ENCODE measurements around the gene PTOV1.

Gene PTOV1

DNA sequence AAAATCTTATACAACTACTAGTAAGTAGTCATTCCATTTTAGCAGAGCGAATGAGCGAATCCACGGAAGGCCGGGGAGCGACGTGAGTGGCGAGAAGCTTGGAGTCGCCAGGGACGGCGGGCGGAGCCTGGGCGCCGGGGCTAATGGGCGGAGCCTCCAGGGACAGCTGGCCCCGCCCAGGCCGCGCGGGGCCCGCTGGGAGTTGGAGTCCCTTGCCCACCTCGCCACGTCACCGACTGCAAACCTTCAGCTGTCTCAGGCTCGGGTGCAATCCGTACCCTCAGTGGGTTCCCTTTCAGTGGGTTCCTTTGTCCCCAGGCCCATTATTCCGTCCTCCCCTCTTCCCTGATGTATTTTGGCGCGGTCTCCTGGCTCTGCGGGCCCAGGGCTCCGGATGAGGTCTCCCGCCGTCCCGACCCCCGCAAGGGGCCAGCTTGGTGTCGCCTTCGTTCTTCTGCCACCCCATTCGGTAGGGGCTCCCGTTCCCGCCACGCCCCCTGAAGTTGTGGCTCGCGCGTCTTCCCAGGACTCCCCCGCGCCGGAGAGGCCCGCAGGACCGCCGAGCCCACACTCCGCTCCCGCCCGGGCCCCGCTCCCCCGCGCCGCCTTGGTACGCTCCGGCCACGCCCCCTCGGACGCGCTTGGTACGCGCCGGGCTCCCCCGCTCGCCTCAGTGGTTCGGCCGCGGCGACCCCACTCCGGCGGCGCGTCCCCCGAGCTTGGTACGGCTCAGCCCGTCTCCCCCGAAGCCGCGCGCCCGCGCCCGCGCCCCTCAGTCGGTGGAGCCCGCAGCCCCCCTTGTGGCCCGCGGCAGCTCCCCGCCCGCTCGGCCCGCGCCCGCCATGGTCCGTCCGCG lies at the start of gene PTOV1:
Gene PTOV1 (plus strand): TSS at position 673 of the 856 bp plus-strand sequence.
- peak; percentile 78 for DNase-seq (ENCODE audit: low read depth)

DNA sequence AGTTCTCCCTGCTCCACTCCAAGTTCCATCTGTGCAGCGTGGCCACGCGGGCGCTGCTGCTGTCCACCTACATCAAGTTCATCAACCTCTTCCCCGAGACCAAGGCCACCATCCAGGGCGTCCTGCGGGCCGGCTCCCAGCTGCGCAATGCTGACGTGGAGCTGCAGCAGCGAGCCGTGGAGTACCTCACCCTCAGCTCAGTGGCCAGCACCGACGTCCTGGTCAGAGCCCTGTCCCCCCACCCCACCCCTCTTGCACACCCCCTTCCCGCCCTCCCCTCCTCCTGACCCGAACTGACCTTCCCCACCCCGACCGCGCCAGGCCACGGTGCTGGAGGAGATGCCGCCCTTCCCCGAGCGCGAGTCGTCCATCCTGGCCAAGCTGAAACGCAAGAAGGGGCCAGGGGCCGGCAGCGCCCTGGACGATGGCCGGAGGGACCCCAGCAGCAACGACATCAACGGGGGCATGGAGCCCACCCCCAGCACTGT lies 49.5 kb upstream of the PTOV1 start:
- DNase-seq (ENCODE audit: low read depth), result no peak

GRCh38 chr19:49801966-49802661 lies 48.8 kb upstream of the PTOV1 start:
- peak; percentile 87 for DNase-seq (ENCODE audit: low read depth)

DNA sequence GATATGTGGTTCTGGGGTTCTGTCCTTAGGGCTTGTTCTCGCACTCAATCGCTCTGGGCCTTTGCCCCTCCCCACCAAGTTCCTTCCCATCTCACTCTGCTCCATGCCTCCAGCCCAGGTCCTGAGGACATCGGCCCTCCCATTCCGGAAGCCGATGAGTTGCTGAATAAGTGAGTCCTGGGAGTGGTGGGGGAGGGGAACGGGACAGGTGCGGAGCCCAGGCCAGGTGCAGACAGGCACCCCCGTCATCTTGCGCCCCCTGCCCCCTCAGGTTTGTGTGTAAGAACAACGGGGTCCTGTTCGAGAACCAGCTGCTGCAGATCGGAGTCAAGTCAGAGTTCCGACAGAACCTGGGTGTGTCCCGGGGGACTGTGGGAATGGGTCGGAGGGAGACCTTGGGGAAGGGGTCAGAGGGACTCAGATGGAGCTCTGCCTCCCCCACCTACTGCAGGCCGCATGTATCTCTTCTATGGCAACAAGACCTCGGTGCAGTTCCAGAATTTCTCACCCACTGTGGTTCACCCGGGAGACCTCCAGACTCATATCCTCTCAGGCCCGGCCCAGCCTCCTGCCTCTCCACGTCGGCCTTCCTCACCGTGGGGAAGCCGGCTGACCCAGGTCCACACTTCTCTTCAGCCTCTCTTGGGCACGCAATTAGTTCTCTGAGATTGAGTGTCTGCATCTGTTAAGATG lies 48.0 kb upstream of the PTOV1 start:
- DNase-seq (ENCODE audit: low read depth), result no peak

- DNase-seq (ENCODE audit: low read depth), result no peak
These were observed 47.5 kb upstream of the PTOV1 start for GRCh38 chr19:49803529-49803856.

GRCh38 chr19:49805822-49806619 lies 44.9 kb upstream of the PTOV1 start:
- no peak for DNase-seq (ENCODE audit: low read depth)

- DNase-seq (ENCODE audit: low read depth), result no peak
These were observed 44.4 kb upstream of the PTOV1 start for GRCh38 chr19:49806620-49806959.

DNA sequence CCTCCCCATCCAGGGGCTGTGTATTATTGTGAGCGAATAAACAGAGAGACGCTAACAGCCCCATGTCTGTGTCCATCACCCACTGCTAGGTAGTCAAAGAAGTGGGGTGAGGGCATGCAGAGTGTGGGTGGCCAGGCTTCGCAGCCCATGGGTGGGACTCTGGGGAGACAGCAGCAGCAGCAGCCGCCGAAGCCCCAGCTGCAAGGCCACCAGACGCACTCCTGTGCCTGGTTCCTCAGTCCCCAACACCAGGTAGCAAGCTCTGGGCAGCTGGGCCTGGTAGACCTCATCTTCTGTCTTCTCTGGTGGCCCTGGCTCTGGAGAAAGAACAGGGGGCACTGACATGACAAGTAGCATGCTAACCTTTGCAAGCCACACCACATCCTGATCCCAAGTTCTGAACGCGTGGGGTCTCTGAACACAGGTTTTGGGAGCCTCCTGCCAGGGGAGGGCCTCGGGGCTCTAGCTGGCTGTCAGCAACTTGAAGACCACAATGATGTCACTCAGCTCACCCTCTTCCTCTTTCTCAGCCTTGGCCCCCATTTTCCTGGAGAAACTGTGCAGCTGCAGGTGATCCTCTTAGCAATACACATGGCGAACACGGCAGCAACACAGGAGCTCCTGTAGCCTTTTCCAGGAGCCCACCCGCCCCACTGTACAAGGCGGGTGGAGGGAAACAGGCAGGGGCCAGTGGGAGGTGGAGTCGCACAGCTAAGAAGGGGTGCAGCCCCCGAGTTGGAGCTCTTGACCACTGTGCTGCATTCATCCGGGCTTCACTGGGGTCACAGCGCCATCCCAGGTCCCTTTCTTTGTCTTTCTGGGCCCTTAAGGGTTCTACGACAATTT lies 43.7 kb upstream of the PTOV1 start:
- no peak for DNase-seq (ENCODE audit: low read depth)

GRCh38 chr19:49807904-49808675 lies 42.9 kb upstream of the PTOV1 start:
- DNase-seq (ENCODE audit: low read depth), result no peak

- peak; percentile 70 for DNase-seq (ENCODE audit: low read depth)
These were observed 42.2 kb upstream of the PTOV1 start for GRCh38 chr19:49808711-49809159.

DNA sequence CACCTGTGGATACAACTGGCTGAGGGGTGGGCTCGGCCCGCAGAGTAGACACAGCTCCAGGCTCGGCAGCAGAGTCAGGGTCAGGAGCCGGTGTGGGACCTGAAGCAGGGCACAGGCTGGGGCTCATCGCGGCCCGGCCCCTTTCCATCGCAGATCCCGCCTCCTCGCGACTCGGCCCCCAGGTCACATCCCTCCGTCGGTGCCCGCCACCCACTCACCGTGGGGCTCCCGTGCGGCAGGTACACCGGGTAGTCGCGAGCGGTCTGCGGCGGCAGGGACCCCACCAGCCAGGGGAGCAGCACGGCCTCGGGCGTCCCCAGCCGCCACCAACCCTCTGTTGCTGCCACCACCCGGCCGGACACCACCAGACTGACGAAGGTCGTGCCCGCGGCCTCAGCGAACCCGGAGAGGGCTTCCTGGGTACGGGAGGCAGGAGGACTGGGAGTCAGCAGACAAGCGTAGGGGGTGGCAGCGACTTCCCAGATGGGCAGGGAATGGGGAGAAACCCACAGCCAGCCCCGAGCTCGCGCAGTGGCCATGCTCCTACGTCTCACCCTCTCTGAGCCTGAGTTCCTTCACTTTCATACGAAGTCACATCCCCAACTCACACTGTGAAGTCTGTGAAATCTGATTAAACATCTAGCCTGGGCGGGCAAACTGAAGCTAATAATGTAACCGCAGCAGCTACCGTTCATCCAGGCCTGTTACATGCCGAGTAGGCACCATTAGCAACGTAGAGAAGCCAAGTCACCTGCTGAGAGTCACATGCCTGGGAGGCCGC lies 41.6 kb upstream of the PTOV1 start:
- DNase-seq (ENCODE audit: low read depth), result no peak

- DNase-seq (ENCODE audit: low read depth), result no peak
These were observed 41.0 kb upstream of the PTOV1 start for GRCh38 chr19:49809941-49810389.

DNA sequence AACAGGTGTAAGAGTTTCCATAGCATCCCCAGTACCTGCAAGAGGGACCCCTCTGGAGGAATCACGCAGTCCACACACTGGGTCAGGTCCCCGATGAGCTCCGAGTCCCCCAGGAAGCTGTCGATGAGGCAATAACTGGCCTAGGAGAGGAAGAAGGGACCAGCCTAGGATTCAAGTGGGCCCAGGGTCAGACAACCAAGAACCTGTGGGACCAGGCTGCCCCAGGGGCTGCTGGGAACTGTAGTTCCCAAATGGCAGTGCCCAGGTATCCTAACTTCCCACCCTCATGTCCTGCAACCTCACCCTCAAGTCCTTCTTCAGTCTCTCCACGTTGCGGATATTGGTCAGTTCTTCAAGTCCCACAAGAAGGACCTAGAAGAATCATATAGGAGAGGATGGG lies 39.6 kb upstream of the PTOV1 start:
- DNase-seq (ENCODE audit: low read depth), result no peak

- no peak for DNase-seq (ENCODE audit: low read depth)
These were observed 38.4 kb upstream of the PTOV1 start for GRCh38 chr19:49812452-49812996.

DNA sequence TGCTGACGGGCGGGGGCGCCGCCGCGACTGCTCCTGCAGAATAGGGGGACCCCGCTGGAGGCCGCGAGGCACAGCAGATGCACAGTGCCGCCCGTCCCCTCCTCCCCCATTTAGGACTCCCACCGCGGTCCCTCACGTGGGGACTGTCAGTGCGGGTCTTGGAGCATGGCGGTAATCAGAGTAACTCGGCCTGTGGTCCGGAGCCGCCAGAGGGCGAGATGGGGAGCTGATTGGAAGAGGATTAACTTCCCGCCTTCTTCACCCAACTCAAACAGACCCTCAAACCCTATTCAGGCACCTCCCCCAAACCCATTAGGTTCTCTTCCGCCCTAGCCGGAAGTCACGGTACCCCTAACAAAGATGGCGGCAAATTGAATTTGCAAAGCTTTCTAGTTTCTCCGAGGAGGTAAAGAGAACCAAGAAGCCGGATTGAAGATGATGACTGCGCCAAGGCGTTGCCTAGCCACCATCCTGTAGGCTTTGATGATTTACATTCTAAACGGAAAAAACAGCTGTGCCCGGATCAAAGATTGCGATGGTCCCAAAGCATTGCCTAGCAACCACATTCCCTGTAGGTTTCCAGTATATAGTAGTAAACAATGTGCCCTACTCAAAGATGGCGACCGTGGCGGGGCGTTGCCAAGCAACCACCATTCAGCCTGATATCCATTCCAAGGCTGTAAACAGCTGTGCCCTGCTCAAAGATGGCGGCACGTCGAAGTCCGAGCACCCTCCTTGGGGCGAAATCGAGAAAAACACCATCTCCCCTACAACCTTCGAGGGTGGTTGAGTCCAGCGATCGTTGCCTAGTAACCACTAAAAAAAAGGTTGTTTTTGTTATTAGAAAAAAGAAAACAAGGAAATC lies 37.7 kb upstream of the PTOV1 start, which contains the start of gene FUZ:
Gene FUZ (minus strand): TSS at position 296 of the 865 bp plus-strand sequence. CDS start 186 bp downstream, at position 110.
- peak; percentile 98 for DNase-seq (ENCODE audit: low read depth)

GRCh38 chr19:49814010-49814409 lies 36.9 kb upstream of the PTOV1 start:
- no peak for DNase-seq (ENCODE audit: low read depth)

- DNase-seq (ENCODE audit: low read depth), result no peak
These were observed 34.4 kb upstream of the PTOV1 start for GRCh38 chr19:49816590-49816989.
